Astrocyte of the spinal cord (primary cell): ENCODE measurements around the gene ARVCF.

Experiments
- DNase-seq: peaks from one replicate; pipeline ENCODE4 v3.0.0; 2011; ENCODE audit warnings: low read depth, low spot score
- H3K4me3 ChIP-seq: 2 replicates; pipeline ENCODE4 v1.5.1; 2011; ENCODE audit warnings: low read depth, mild to moderate bottlenecking, low read length, moderate library complexity
- in situ Hi-C: cut with HindIII; loops from 2 replicates; pipeline ENCODE4 v1.10.0; 2017; ENCODE audit warnings: low sequenced_read_pairs
- TF ChIP-seq, protein P1 (sequence below): IDR thresholded peaks from 2 replicates; pipeline ENCODE4 v1.5.1; 2012; ENCODE audit warnings: low read depth, mild to moderate bottlenecking, low read length, inconsistent platforms

Gene ARVCF

DNA sequence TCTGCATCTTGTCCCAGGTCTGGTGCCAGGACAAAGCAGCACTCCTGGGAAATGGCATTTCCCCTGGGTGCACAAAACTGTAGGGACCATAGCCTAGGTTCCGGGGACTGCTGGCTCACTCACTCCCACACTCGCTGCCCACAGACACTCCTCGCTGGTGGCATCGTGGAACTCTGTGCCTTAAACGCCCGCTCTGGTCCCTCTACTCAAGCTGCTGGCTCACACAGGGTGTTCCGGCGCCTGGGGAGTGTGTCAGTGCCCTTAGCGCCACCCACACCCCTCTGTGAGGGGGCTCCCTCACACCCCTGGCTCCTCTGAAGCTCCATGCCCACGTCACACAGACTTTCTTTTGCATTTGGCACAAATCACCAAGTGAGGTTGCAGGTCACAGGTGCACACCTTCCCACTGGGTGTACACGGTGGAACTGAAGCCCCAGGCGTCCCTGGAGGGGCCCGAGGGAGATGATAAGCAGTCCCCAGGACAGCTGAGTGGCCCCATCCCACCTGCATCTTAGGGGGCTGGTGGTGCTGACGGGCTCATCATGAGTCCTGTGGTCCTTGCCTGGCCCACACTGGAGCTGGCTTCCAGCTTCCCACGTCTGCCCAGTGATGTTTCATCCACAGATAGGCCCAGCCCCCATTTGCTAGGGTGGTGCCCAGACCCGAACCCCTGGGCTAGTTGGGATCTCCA lies 40.2 kb upstream of the ARVCF start:
- H3K4me3 ChIP-seq = no peak overlapping the region
- TF ChIP-seq, protein P1, sequence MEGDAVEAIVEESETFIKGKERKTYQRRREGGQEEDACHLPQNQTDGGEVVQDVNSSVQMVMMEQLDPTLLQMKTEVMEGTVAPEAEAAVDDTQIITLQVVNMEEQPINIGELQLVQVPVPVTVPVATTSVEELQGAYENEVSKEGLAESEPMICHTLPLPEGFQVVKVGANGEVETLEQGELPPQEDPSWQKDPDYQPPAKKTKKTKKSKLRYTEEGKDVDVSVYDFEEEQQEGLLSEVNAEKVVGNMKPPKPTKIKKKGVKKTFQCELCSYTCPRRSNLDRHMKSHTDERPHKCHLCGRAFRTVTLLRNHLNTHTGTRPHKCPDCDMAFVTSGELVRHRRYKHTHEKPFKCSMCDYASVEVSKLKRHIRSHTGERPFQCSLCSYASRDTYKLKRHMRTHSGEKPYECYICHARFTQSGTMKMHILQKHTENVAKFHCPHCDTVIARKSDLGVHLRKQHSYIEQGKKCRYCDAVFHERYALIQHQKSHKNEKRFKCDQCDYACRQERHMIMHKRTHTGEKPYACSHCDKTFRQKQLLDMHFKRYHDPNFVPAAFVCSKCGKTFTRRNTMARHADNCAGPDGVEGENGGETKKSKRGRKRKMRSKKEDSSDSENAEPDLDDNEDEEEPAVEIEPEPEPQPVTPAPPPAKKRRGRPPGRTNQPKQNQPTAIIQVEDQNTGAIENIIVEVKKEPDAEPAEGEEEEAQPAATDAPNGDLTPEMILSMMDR = no peak
- in situ Hi-C loops = no loop called here
- DNase-seq = no peak

DNA sequence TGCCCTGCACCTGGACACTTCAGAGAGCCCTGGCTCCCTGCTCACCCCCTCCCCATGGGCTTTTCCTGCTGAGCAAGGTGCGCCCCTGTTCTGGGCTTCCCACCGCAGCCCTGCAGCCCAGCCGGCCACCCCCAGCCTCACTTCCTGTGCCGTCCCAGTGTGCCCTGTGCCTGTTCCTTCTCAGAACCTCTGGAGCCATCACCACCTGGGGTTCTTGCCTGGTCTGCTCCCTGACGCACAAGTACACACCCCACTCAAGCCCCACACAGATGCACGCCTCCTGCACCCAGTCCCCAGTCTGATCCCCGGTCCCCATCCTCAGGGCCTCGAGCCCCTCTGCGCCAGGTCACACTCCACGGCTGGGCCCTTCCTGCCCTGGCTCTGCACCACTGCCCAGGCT lies 39.5 kb upstream of the ARVCF start:
- TF ChIP-seq, protein P1 = no peak
- in situ Hi-C loops = no loop called here
- no peak overlapping the region for H3K4me3 ChIP-seq
- no peak for DNase-seq

DNA sequence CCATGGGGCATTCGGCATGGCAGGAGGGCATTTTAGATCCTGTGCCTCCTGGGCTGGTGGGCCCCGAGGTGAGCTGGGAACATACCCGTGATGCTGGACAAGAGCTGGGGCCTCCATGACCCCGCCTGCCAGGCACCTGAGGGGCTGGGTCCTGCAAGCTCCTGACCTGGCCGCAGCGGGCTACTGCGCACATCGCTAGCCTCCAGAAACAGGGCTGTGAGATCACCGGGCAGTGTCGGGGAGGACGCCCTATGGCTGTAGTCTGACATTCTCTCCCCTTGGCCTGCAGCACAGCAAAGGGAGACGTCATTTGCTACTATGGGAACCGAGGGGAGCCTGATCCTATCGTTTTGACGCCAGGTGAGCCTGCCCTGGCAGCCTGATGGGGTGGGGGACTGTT lies 39.0 kb upstream of the ARVCF start:
- TF ChIP-seq, protein P1 = no peak
- in situ Hi-C loops = no loop called here
- H3K4me3 ChIP-seq = no peak overlapping the region
- no peak for DNase-seq

DNA sequence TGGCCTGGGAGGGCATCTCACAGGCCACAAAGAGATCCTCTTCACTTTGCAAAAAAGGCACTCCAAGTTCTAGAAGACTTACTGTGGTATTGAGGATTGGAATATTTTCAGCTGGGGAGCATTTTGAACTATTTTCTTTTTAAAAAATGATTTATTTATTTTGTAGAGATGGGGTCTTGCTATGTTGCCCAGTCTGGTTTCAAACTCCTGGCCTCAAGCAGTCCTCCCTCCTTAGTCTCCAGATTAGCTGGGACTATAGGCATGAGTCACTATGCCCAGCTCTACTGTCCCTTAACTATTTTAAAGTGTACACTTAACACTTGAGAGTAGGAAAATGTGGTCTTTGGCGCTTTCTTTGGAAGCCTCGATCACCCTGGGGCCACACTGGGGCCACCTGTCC lies 38.5 kb upstream of the ARVCF start:
- in situ Hi-C loops = no loop called here
- no peak overlapping the region for H3K4me3 ChIP-seq
- DNase-seq = no peak
- TF ChIP-seq, protein P1 = no peak

DNA sequence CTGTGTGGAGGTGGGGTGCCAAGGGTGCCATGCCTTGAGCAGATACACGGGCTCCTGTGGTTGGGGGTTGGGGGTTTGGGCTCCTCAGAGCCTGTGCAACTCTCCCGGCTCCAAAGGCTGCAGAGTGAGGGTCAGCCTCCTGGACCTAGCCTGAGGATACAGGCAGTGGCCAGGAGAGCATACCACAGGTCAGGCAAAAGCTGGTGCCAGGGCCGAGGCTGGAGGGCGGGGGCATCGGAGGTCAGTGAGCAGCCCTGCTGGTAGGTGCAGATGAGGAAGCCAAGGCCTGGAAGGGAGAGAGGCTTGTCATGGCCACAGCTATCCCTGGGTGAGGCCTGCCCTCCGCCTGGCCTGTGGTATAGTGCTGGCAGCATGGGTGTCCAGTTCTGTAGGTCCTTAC lies 37.9 kb upstream of the ARVCF start:
- in situ Hi-C loops = no loop called here
- H3K4me3 ChIP-seq = no peak overlapping the region
- TF ChIP-seq, protein P1 = no peak
- DNase-seq = no peak

DNA sequence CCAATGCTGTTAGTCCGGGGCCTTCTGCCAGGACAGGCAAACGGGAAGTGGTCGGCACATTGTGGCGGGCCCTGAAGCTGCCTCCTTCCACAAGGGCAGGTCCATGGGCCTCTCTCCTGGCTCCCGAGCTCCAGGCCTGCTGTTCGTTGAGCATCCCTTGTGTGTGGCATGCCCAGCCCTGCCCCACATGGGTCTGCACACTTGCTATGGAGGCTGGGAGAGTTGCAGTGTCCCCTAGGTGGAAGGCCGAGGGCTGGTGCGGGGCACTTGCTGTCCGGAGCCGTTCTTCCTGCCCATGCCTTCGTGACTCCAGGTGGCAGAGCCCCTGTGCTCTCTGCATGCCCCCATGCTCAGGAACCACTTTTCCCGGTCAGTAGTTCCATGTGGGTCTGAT lies 37.4 kb upstream of the ARVCF start:
- TF ChIP-seq, protein P1 = no peak
- H3K4me3 ChIP-seq = no peak overlapping the region
- in situ Hi-C loops = no loop called here
- DNase-seq = no peak
